ENCODE measurements around the gene GCH1. TPM values are rescaled to one million over a fixed set of nuclear protein-coding genes. Genes with fewer than 3 reads are reported as not detected.
"Not testable (repeated sequence)": the region's sequence is repeated elsewhere in the genome, so short reads cannot be mapped to it uniquely, and the experiment has no call there.

GCH1 gene
- total RNA-seq, 3 donors from 2014 or later: 12.8 to 27.1 (median 19.3) TPM

DNA sequence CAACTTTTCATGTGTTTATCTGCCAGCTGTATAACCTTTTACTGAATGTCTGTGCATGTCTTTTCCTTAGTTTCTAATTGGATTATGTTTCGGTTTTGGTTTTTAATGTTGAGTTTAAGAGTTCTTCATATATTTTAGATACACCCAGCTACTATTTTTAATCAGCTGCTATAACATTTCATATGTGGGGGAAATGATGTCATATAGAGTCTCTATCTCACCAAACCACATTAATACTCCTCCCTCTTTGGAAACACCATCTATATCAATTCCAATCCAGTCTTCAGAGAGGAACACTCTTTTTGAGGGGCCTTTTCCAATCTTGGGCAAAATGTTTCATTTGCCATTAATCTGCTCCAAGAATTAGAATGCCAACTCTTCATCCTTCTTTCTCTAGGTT lies 28.5 kb upstream of the GCH1 start:
- no peaks in the 10 kb centered on the region for H3K36me3 ChIP-seq (ENCODE audit: low read depth)
- TF ChIP-seq, protein P1, sequence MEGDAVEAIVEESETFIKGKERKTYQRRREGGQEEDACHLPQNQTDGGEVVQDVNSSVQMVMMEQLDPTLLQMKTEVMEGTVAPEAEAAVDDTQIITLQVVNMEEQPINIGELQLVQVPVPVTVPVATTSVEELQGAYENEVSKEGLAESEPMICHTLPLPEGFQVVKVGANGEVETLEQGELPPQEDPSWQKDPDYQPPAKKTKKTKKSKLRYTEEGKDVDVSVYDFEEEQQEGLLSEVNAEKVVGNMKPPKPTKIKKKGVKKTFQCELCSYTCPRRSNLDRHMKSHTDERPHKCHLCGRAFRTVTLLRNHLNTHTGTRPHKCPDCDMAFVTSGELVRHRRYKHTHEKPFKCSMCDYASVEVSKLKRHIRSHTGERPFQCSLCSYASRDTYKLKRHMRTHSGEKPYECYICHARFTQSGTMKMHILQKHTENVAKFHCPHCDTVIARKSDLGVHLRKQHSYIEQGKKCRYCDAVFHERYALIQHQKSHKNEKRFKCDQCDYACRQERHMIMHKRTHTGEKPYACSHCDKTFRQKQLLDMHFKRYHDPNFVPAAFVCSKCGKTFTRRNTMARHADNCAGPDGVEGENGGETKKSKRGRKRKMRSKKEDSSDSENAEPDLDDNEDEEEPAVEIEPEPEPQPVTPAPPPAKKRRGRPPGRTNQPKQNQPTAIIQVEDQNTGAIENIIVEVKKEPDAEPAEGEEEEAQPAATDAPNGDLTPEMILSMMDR (IDR thresholded peaks at IDR 0.05): no peak
- intact Hi-C loops (cut with DNase I, micrococcal nuclease): no loop called here
- DNase-seq (no peak), ATAC-seq (no peak)
- H3K4me1 ChIP-seq (ENCODE audit: low read depth): no peaks in the 10 kb centered on the region
- no peak overlapping the region for H3K4me3 ChIP-seq
- no peaks in the 10 kb centered on the region for H3K9me3 ChIP-seq

DNA sequence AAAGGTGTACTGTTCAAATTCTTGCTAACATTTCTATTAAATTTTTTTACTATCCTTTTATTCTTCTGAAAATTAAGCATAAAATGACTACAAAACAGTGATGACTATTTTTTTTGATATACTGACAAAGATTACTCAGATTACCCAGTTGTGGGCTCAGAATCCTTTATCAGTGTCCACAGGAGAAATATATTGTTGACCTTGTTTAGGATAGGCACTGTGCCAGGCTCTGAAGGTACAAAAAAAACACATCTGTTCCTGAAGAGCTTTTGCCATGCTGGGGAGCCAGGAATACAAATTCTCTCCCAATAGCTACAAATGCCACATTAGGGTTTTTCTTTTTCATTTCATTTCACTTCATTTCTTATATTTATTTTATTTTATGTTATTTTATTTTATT lies 26.9 kb upstream of the GCH1 start:
- TF ChIP-seq, protein P1 (IDR thresholded peaks at IDR 0.05): no peak
- Histone ChIP-seq H3K36me3 (ENCODE audit: low read depth) (no peaks in the 10 kb centered on the region), H3K4me1 (ENCODE audit: low read depth) (no peaks in the 10 kb centered on the region), H3K9me3 (no peaks in the 10 kb centered on the region), H3K4me3 (no peak overlapping the region)
- no peak for ATAC-seq
- intact Hi-C loops (cut with DNase I, micrococcal nuclease): no loop called here
- no peak for DNase-seq

DNA sequence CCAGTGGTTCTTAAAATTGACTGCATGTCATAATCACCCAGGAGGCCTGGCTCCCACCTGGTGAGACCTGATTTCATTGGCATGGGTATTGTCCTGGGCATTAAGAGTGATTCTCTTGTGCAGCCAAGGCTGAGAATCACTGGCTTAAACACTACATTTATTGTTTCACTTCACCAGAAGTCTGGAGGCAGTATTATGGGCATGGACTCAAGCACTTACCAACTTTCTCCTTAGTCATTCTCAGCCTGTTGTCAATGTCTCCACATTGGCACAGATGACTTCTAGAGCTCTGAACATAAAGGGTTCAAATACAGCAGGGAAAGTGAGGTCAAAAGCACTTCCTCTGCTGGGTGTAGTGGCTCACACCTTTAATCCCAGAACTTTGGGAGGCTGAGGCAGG lies 25.6 kb upstream of the GCH1 start:
- H3K4me3 ChIP-seq: no peak overlapping the region
- H3K4me1 ChIP-seq (ENCODE audit: low read depth): no peaks in the 10 kb centered on the region
- no peak for ATAC-seq
- intact Hi-C loops (cut with DNase I, micrococcal nuclease): no loop called here
- TF ChIP-seq, protein P1 (IDR thresholded peaks at IDR 0.05): no peak
- no peak for DNase-seq
- no peaks in the 10 kb centered on the region for H3K36me3 ChIP-seq (ENCODE audit: low read depth)
- H3K9me3 ChIP-seq: no peaks in the 10 kb centered on the region

DNA sequence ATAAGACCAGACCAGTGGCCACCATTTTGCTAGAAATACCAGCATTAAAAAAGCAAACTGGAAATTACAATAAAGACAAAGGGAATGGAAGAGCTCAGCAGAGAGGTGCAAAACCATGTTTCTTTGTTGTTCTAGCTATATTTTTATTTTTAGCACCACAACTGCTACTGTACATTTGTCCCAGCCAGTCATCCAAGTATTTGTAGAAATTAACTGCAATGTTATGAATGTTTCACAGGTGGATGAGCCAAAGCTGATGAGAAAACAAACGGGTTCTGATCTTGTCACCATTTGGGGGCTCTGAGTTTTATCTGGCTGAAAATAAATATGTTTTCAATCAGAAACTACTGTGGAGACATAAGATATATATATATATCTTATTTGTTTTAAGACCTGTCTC lies 24.9 kb upstream of the GCH1 start:
- ATAC-seq (no peak), DNase-seq (no peak)
- no peaks in the 10 kb centered on the region for H3K9me3 ChIP-seq
- TF ChIP-seq, protein P1 (IDR thresholded peaks at IDR 0.05): no peak
- H3K4me3 ChIP-seq: no peak overlapping the region
- intact Hi-C loops (cut with DNase I, micrococcal nuclease): no loop called here
- H3K4me1 ChIP-seq (ENCODE audit: low read depth): no peaks in the 10 kb centered on the region
- H3K36me3 ChIP-seq (ENCODE audit: low read depth): no peaks in the 10 kb centered on the region

DNA sequence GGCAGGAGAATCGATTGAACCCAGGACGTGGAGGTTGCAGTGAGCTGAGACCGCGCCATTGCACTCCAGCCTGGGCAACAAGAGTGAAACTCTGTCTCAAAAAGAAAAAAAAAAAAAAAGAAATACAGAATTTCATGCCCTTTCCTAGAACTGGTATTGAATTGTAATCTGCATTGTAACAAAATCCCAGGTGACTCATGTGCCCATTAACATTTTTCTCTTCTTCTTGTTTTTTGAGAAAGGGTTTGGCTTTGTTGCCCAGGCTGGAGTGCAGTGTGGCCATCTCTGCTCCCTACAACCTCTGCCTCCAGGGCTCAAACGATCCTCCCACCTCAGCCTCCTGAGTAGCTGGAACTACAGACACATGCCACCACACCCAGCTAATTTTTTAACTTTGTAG lies 23.9 kb upstream of the GCH1 start:
- H3K36me3 ChIP-seq (ENCODE audit: low read depth); H3K4me1 ChIP-seq (ENCODE audit: low read depth); intact Hi-C loops (cut with DNase I, micrococcal nuclease); H3K4me3 ChIP-seq; ATAC-seq; DNase-seq; H3K9me3 ChIP-seq: not testable (repeated sequence)

DNA sequence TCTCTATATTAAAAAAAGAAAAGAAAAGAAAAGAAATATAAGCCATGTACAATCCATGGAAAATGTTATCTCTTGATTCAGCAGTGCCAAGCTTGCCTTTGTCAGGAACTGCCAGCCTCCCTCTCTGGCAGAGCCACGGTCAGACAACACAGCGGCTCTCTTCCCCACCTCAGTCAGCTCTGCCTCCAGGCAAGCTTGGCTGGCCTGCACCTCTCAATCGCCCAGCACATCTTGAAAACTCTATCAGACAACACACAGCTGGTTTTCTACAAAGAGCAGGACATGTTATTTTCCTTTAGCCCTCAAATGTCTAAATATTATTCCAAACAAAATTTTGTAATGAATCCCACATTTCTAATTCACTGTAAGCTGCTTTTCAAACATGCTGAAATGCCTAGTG lies 20.0 kb upstream of the GCH1 start:
- intact Hi-C loops (cut with DNase I, micrococcal nuclease): no loop called here
- H3K4me3 ChIP-seq: no peak overlapping the region
- H3K36me3 ChIP-seq (ENCODE audit: low read depth): no peaks in the 10 kb centered on the region
- ATAC-seq (no peak), DNase-seq (no peak)
- no peaks in the 10 kb centered on the region for H3K9me3 ChIP-seq
- TF ChIP-seq, protein P1 (IDR thresholded peaks at IDR 0.05): no peak
- H3K4me1 ChIP-seq (ENCODE audit: low read depth): no peaks in the 10 kb centered on the region
